Parathyroid adenoma (tissue), 2 donors: ENCODE measurements around the gene NUP85.

Experiments used
- H2AFZ ChIP-seq: fragments of 300-600 bp; sonication (generic); one replicate; pipeline ENCODE4 v1.7.0; 2017; ENCODE audit warnings: antibody characterized with exemption, mild to moderate bottlenecking
- H3K27ac ChIP-seq: fragments of 300-600 bp; sonication (generic); one replicate; pipeline ENCODE4 v1.7.0; 2017
- H3K27me3 ChIP-seq: fragments of 300-600 bp; sonication (generic); one replicate; pipeline ENCODE4 v1.7.0; 2017; ENCODE audit warnings: low read length; ENCODE audit not compliant: control insufficient read depth, insufficient read depth
- H3K36me3 ChIP-seq: fragments of 300-600 bp; sonication (generic); one replicate; pipeline ENCODE4 v1.7.0; 2017; ENCODE audit warnings: low read length; ENCODE audit not compliant: control insufficient read depth, insufficient read depth
- H3K4me1 ChIP-seq: fragments of 300-600 bp; sonication (generic); one replicate; pipeline ENCODE4 v1.7.0; 2017; ENCODE audit warnings: control low read depth
- H3K4me2 ChIP-seq: fragments of 300-600 bp; sonication (generic); one replicate; pipeline ENCODE4 v1.7.0; 2017; ENCODE audit warnings: low read length
- H3K4me3 ChIP-seq: fragments of 300-600 bp; sonication (generic); one replicate; pipeline ENCODE4 v1.7.0; 2017; ENCODE audit warnings: low read depth, low read length
- H3K79me2 ChIP-seq: fragments of 300-600 bp; sonication (generic); one replicate; pipeline ENCODE4 v1.7.0; 2017; ENCODE audit warnings: control low read depth
- H3K9ac ChIP-seq: fragments of 300-600 bp; sonication (generic); one replicate; pipeline ENCODE4 v1.7.0; 2017; ENCODE audit warnings: mild to moderate bottlenecking
- H3K9me3 ChIP-seq: fragments of 300-600 bp; sonication (generic); one replicate; pipeline ENCODE4 v1.7.0; 2017; ENCODE audit warnings: low read length; ENCODE audit not compliant: control insufficient read depth
- TF ChIP-seq, protein P1 (sequence below): fragments of 300-600 bp; sonication (generic); IDR thresholded peaks from one replicate; pipeline ENCODE4 v1.7.0; 2017; ENCODE audit warnings: antibody characterized with exemption, mild to moderate bottlenecking
- donor health status: primary hyperparathyroidism.

NUP85 gene

DNA sequence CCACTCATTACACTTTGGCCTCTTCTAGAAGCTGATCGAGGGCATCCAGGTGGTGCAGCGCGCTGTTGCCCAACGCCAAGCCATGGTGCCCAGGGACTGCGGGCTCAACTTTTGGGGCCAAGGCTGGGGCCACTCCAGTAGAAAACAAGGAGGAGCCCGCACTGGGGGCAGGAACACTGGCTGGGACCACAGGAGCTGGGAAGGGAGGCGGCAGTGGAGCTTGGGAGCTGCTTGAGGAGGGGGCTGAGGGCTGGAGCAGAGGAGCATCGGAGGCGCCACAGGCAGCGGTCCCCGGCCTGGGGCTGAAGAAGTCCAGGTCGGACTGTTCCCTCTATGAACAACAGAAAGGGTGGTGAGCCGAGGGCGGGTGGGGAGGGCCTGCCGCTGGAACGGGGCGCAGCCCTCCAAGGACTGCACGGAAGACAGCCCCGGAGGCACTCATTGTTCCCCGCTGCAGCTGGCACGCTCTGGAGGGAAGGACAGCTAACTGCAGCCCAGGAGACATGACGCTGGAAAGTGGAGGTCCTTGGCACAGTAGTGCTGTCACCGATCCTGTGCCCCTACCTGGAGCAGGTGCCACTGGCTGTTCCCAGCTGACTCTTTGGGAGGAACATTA lies 34.4 kb downstream of the NUP85 start:
- H3K27me3 ChIP-seq: no peaks in the 10 kb centered on the region
- H3K9me3 ChIP-seq: no peaks in the 10 kb centered on the region
- H3K27ac ChIP-seq: no peak overlapping the region
- no peak overlapping the region for H3K4me2 ChIP-seq
- TF ChIP-seq, protein P1, sequence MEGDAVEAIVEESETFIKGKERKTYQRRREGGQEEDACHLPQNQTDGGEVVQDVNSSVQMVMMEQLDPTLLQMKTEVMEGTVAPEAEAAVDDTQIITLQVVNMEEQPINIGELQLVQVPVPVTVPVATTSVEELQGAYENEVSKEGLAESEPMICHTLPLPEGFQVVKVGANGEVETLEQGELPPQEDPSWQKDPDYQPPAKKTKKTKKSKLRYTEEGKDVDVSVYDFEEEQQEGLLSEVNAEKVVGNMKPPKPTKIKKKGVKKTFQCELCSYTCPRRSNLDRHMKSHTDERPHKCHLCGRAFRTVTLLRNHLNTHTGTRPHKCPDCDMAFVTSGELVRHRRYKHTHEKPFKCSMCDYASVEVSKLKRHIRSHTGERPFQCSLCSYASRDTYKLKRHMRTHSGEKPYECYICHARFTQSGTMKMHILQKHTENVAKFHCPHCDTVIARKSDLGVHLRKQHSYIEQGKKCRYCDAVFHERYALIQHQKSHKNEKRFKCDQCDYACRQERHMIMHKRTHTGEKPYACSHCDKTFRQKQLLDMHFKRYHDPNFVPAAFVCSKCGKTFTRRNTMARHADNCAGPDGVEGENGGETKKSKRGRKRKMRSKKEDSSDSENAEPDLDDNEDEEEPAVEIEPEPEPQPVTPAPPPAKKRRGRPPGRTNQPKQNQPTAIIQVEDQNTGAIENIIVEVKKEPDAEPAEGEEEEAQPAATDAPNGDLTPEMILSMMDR: no peak
- no peak overlapping the region for H2AFZ ChIP-seq
- H3K4me1 ChIP-seq: no peaks in the 10 kb centered on the region
- no peak overlapping the region for H3K9ac ChIP-seq
- H3K4me3 ChIP-seq: no peak overlapping the region
- H3K36me3 ChIP-seq: no peaks in the 10 kb centered on the region
- H3K79me2 ChIP-seq: no peaks in the 10 kb centered on the region

- H3K4me1 ChIP-seq: no peaks in the 10 kb centered on the region
- H2AFZ ChIP-seq: no peak overlapping the region
- no peaks in the 10 kb centered on the region for H3K27me3 ChIP-seq
- H3K9ac ChIP-seq: no peak overlapping the region
- no peaks in the 10 kb centered on the region for H3K36me3 ChIP-seq
- TF ChIP-seq, protein P1: peak; percentile 38
- H3K79me2 ChIP-seq: no peaks in the 10 kb centered on the region
- H3K27ac ChIP-seq: no peak overlapping the region
- no peak overlapping the region for H3K4me3 ChIP-seq
- no peaks in the 10 kb centered on the region for H3K9me3 ChIP-seq
- no peak overlapping the region for H3K4me2 ChIP-seq
Observed at GRCh38 chr17:75240394-75241142, 35.1 kb downstream of the NUP85 start.

GRCh38 chr17:75241143-75241430 lies 35.6 kb downstream of the NUP85 start:
- Histone ChIP-seq H3K4me3 (no peak overlapping the region), H2AFZ (no peak overlapping the region)

DNA sequence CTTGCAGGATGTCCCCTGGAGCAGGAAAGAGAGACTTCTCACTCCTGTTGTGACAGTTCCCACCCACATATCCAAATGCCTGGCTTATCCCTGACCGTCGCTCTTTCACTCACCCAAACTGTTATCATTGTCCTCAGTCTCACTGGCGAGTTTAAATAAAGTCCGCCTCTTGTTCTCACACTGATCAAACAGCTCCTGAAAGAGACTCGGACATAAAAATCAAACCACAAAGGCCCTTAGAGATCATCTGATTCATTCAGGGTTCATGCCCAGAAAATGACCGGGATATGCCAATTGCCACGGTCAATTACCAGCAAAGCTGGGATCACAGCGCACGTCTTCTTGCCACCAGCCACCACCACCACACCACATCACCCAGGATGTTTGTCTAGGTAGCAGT lies 36.0 kb downstream of the NUP85 start:
- Histone ChIP-seq H3K27ac (no peak overlapping the region), H3K9ac (no peak overlapping the region)

More at GRCh38 chr17:75241143-75241430, 35.6 kb downstream of the NUP85 start:
- TF ChIP-seq, protein P1: no peak
- Histone ChIP-seq H3K9me3 (no peaks in the 10 kb centered on the region), H3K27me3 (no peaks in the 10 kb centered on the region), H3K4me1 (no peaks in the 10 kb centered on the region), H3K27ac (no peak overlapping the region), H3K4me2 (no peak overlapping the region), H3K9ac (no peak overlapping the region), H3K36me3 (no peaks in the 10 kb centered on the region), H3K79me2 (peaks cover 2% of the 10 kb centered on the region)

More for the DNA sequence above, 36.0 kb downstream of the NUP85 start:
- Histone ChIP-seq H3K36me3 (no peaks in the 10 kb centered on the region), H3K4me3 (no peak overlapping the region), H3K79me2 (peaks cover 2% of the 10 kb centered on the region), H3K9me3 (no peaks in the 10 kb centered on the region), H3K27me3 (no peaks in the 10 kb centered on the region), H3K4me2 (no peak overlapping the region), H2AFZ (no peak overlapping the region), H3K4me1 (no peaks in the 10 kb centered on the region)
- TF ChIP-seq, protein P1: no peak
